GM19397 (cell line): ENCODE data around the gene CEACAM1.
"Not testable (repeated sequence)": the region's sequence is repeated elsewhere in the genome, so short reads cannot be mapped to it uniquely, and the experiment has no call there.

Source experiments
- ATAC-seq: cut with Tn5 transposase; IDR thresholded peaks from one replicate; pipeline ENCODE4 v1.9.1; 2021; ENCODE audit warnings: mild to moderate bottlenecking, moderate library complexity; ENCODE audit not compliant: unreplicated experiment

The CEACAM1 gene

DNA sequence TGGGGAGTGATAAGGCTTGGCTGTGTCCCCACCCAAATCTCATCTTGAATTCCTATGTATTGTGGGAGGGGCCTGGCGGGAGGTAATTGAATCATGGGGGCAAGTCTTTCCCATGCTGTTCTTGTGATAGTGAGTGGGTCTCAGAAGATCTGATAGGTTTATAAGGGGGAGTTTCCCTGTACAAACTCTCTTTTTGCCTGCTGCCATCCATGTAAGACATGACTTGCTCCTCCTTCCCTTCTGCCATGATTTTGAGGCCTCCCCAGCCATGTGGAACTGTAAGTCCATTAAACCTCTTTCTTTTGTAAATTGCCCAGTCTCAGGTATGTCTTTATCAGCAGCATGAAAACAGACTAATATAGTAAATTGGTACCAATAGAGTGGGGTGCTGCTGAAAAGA lies 20.8 kb upstream of the CEACAM1 start:
- ATAC-seq = not testable (repeated sequence)

DNA sequence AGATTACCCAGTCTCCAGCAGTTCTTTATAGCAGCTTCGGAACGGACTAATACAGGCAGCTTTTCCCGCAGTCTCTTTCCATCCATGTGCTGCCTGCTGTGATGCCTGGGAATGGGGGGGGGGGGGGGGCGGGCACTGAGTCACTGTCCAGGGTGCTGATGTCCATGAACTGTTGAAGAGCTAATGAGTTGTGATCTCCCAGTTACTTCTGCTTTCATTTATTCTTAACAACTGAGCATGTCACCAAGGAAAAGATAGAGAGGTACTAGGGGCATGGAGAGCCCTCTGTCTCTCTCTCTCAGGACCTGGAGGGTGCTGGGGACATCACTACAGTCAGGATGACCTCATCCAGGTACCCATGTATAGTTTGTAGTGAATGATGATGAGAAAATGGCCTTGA lies 20.3 kb upstream of the CEACAM1 start:
- ATAC-seq = no peak

DNA sequence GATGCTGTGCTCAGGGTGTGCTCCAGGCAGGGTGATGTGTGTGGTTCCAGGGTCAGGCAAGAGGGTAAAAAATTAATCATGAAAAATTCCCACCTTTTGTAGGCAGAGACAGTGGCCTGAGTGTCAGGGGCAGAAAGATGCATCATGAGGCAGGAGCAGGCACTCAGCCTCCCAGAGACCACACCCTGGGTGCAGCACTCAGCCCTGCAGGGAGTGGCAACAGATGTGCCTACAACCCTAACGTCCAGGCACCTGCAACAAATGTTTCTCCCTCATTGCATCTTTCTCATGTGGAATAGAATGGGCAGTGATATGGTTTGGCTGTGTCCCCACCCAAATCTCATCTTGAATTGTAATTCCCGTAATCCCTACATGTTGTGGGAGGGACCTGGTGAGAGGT lies 19.6 kb upstream of the CEACAM1 start:
- ATAC-seq = no peak

DNA sequence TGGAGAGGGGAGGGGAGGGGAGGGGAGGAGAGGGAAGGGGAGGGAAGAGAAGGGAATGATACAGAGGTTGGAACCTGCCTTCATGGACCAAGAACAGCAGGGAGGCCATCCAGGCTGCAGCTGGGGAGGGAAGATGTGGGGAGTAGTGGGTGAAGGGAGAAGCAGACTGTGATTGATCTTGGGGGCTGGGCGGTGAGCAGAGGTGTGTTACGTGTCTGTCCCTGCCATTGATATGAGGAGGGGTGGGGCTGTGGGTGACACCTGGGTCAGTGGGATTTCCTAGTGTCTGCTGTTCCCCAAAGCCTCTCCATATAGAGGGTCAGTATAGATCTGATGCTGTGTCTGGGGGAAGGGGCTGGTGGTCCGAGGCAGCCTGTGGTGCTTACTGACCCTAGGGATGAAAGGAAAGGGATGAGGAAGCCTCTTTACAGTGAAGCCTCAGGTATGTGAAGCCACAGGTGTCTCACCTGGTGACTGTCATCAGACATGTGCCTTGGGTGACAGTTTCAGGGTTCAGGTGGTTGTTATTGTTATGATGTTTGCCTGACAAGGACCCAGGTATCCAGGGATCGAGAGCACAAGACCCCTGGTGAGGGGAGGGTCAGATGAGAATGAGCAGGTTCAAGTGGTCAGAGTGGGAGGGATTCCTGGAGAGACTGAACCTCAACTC lies 18.7 kb upstream of the CEACAM1 start:
- ATAC-seq = no peak

DNA sequence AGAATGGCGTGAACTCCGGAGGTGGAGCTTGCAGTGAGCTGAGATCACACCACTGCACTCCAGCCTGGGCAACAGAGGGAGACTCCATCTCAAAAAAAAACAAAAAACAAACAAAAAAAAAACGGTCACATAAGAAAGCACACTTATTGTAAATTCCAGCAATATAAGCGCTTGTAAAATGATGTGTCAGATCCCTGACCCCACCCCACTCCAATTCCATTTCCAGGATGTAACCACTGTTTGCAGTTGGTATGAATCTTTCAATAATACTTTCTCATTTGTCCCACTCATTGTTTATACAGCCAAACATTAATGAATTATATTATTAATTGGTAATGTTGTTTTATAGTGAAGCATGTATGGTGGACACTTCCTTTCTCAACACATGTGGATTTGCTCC lies 15.9 kb upstream of the CEACAM1 start:
- ATAC-seq = no peak

DNA sequence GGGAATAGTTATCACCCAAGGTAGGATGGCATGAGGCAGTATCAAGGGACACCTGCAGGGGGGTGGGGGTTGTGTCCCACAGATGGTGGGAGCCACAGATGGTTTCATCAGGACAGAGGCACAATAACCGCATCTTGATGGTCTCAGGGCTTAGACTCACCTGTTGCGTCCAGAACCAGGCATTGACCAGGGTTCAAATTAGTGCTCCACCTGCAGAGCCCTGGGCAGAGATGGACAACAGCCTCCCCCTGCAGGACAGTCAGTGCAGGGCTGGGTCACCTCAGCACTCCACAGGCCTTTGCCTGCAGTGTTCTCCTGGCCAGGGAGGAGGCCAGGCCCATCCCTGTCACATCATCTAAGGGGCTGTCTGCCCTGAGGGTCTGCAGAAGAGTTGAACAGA lies 14.5 kb upstream of the CEACAM1 start:
- no peak for ATAC-seq

DNA sequence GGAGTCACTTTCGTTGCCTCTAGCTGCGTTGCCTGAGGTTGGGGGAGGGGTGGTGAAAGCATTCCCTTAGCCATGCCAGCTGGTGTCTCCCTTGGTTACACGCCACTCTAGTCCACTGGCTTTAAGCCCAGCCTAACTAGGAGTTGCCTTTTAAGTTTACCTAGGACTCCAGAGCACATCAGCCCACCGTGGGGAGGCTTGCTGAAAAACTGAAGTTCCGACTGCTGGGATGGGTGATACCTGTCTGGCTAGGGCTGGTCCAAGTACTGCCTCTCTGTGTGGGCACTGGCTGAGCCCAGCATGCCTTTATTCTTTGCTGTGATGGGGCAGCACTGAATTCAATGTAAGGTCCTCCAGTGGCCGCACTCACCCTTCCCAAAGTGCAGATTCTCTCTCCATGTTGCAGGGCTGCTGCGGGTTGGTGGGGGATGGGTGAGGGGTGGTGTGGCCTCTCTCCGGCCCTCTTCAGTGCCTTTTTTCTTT lies 11.8 kb upstream of the CEACAM1 start:
- no peak for ATAC-seq

DNA sequence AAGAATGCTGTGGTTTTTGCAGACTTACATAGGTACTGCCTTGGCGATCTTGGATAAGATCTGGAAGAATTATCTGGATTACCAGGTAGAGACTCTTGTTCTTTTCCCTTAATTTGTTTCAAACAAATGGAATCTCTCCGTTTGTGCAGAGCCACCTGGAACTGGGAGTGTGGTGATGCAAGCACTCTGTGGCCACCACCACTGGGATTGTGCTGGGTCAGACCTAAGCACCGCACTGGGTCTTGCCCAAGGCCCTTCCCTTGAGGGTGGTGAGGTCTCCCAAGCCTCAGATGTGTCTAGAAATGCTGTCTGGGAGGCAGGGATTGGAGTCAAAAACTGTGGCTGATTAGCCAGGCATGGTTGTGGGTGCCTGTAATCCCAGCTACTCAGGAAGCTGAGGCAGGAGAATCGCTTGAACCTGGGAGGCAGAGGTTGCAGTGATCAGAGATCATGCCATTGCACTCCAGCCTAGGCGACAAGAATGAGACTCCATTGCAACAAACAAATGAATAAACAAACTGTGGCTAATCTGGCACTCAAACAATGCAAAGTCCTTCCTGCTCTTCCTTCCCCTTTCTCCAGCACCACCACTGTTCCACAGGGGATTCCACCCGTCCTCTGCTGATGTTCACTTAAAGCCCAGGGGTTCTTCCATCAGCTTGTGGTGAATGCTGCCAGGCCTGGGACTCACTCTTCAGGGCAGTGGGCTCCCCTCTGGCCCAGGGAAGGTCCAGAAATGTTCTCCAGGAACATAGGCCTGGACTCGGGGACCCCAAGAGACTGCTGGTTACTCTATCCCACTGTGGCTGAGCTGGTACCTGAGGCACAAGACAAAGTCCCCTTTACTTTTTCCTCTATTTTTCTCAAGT lies 10.8 kb upstream of the CEACAM1 start:
- ATAC-seq = no peak

DNA sequence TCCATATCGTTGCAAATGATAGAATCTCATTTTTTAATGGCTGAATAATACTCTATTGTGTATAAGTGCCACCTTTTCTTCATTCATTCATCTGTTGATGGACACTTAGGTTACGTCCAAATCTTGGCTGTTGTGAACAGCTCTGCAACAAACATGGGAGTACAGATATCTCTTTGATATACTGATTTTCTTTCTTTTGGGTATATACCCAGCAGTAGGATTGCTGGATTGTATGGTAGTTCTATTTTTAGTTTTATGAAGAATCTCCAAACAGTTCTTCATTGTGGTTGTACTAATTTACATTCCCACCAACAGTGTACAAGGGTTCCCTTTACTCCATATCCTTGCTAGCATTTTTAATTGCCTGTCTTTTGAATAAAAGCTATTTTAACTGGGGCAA lies 7.0 kb upstream of the CEACAM1 start:
- not testable (repeated sequence) for ATAC-seq

DNA sequence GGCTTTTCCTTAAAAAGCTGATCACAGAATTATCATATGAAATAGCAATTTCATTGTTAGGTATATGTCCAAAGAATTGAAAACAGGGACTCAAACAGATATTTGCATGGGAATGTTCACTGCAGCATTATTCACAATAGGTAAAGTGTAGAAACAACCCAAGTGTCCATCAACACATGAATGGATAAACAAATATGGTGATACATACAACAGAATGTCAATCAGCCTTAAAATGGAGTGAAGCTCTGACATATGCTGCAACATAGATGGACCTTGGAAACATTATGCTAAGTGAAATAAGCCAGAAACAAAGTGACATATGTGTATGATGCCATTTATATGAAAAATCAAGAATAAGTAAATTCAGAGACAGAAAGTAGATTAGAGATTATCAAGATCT lies 6.1 kb upstream of the CEACAM1 start:
- no peak for ATAC-seq

DNA sequence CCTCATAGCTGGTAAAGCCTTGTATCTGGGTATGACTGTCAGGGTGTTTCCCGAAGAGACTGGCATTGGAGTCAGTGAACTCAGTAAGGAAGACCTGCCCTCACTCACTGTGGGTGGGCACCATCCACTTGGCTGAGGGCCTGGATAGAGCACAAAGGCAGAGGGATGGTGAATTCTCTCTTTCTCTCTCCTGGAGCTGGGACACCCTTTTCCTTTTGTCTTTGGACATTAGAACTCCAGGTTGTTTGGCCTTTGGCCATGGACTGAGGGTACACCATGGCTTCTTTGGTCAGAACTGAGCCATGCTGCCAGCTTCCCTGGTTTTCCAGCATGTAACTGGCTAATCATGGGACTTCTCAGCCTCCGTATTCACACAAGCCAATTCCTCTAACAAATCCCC lies 4.6 kb upstream of the CEACAM1 start:
- ATAC-seq = no peak

DNA sequence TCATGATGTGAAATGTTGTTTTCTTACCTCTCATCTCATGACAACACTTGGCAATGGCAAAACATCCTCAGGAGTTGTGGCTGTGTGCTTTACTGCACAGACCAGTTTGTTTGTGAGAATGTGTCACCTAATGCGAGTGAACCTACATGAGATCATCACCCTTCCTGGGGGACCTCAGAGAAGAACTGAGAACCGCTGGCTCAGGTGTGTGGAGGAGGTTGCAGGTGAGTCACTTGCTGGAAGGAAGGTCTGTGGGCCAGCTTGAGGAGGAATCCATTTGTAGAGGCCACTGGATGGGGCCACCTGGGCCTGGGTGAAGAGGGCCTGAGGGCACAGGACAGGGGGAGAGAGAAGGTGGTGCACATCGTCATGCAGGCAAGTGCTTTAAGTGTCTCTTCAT lies 3.0 kb upstream of the CEACAM1 start:
- no peak for ATAC-seq

DNA sequence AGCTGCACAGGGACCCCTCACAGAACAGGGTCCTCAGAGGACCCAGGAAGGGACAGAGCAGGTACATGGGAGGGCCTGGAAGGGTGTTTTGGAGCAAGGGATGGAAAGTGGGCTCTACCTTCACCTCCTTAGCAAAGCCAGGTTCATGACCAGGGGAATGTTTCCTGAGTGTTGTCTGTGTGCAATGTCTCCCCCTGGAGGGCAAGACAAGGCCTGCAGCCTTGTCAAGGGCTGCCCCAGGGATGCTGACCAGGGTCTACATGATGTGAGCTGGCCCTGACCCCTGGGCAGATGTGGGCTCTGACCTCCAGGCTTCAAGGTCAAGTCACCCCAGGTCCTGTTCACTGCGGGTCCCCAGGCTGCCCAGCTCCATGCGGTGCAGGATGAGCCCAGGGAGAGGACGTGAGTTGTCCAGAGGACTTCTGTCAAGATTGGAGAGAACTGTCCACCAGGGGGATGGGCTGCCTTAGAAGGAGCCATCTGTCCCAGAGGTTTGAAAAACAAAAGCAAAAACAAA lies 1.0 kb upstream of the CEACAM1 start:
- ATAC-seq = no peak

DNA sequence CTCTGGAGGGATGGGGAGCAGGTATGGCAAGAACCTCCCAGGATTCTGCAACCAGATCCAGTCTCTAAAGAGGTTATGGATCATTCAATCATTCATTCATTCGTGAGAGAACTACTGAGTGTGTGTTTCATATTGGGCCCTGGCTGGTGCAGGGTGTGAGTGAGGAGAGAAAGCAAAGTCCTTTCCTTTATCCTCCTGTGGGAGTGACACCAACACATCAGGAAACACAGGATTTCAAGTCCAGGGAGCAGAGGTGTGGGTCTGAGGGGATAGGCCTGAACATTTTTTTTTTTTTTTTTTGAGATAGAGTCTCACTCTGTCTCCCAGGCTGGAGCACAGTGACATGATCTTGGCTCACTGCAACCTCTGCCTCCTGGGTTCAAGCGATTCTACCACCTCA lies 3.3 kb downstream of the CEACAM1 start:
- no peak for ATAC-seq

DNA sequence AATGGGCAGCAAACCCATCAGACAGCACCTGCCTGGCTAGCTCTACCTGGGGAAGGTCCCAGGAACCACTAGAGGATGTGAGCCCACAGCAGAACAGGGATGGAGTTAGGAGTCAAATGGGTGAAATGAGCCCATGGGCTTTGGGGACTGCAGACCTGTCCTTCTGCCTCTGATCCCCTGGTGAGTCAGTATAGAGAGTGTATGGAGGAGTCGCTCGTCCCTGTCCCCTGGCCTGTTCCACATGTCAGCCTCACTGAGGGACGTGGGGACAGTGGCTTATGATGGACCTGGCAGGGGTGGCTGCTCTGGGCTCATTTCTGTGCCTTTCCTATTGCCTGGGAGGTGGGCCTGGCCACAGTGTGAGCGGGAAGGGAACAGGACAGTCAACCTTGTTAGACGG lies 4.0 kb downstream of the CEACAM1 start:
- no peak for ATAC-seq

DNA sequence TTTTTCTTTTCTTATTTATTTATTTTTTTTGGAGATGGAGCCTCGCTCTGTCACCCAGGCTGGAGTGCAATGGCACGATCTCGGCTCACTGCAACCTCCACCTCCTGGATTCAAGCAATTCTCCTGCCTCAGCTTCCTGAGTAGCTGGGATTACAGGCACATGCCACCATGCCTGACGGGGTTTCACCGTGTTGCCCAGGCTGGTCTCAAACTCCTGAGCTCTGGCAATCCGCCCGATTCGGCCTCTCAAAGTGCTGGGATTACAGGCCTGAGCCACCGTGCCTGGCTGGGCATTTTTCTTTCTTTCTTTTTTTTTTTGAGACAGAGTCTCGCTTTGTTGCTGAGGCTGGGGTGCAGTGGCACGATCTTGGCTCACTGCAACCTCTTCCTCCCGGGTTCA lies 6.0 kb downstream of the CEACAM1 start:
- ATAC-seq = not testable (repeated sequence)

DNA sequence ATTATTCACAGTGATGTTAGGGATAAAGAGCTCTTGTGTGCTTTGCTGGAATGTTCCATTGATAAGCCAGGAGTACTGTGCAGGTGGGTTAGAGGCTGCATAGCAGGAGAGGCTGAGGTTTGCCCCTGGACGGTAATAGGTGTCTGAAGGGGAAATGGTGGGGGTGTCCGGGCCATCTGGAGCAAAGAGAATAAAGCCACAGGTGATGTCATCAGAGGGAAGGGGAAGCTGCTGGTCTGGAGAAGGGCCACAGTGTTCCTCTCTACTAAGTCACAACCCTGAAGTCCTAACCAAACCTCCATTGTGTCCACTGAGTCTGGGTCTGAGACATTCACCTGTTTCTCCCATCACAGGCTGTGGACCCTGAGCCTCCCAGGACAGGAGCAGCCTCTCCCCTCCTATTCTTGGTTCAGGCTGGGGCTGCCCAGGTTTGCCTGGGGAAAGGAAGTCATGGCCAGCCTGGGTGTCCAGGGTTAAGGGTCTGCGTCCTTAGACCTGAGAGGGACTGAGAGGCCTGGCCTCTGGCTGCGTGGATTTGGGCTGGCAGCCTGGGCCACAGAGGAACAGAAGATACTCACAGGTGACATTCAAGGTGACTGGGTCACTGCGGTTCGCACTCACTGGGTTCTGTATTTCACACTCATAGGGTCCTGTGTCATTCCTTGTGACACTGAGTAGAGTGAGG lies 6.8 kb downstream of the CEACAM1 start:
- ATAC-seq = no peak

DNA sequence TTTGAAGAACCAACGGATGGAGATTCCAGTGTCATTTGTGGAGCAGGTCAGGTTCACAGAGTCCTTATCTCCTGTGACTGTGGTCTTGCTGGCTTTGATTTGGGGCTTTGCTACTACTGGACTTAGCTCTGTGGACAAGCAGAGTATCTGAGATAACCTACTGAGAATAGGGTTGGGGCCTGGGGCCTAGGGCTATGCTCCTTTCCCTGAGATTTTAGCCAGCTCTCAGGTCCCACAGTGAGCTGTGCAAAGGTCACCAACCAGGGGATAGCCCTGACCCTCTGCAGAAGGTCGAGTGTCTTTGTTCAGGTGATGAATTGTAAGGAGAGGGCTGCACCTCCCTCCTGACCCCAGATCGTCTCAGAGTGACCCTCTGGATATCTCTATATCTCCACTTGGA lies 9.2 kb downstream of the CEACAM1 start:
- ATAC-seq = no peak

DNA sequence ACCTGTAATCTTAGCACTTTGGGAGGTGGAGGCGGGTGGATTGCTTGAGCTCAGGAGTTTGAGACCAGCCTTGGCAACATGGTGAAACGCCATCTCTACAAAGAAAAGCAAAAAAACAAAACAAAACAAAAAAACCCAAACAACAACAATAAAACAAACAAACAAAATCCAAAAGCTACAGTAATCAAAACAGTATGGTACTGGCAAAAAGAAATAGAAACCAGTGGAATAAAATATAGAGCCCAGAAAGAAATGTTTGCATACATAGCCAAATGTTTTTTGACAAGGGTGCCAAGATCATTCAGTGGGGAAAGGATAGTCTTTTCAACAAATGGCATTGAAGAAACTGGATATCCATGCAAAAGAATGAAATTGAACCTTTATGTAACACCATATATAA lies 11.5 kb downstream of the CEACAM1 start:
- no peak for ATAC-seq

DNA sequence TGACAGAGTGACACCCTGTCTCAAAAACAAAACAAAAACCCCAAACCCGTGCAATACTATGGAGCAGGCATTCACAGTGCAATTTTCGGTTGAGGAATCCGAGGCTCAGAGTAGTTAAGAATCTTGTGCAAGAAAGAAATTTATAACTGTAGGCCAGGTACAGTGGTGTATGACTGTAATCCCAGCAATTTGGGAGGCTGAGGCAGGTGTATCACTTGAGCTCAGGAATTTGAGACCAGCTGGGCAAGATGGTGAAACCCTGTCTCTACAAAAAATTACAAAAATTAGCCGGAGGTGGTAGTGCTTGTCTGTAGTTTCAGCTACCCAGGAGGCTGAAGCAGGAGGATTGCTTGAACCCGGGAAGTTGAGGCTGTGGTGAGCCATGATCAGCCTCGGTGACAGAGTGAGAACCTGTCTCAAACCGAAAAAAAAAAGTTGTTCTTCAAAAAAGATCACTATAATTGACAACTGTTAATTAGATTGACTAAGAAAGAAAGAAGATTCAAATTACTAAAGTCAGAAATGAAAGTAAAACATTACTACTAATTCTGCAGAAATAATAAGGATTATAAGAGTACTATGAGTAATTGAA lies 12.9 kb downstream of the CEACAM1 start:
- ATAC-seq = no peak

DNA sequence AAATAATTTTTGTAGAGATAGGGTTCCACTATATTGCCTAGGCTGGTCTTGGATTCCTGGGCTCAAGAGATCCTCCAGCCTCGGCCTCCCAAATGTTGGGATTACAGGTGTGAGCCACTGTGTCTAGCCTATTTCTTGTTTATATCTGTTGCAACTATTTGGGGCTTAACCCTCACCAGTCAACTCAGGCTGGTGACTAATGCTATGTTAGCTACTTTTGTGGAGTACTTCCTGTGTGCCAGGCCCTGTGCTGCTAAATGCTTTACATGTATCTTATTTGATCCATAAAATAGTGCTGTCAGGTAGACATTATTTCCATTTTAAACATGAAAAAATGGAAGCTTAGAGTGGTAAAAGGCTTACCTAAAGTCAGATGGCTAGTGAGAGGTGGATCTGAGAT lies 13.8 kb downstream of the CEACAM1 start:
- ATAC-seq = no peak
